WI38 (cell line): Measurements from ENCODE around the gene SHISA6.

Experiments used
- H3K4me3 ChIP-seq: 2 replicates; pipeline ENCODE4 v1.5.1; 2011; ENCODE audit warnings: low read depth, mild to moderate bottlenecking, control low read depth, low read length
- CTCF ChIP-seq: IDR thresholded peaks from 2 replicates; pipeline ENCODE4 v1.5.1; 2012; ENCODE audit warnings: low read depth, mild to moderate bottlenecking, control low read depth, low read length

SHISA6 gene

GRCh38 chr17:11336290-11336689 is 95.3 kb downstream of the SHISA6 start:
- no peak for TF ChIP-seq CTCF
- no peak overlapping the region for H3K4me3 ChIP-seq

DNA sequence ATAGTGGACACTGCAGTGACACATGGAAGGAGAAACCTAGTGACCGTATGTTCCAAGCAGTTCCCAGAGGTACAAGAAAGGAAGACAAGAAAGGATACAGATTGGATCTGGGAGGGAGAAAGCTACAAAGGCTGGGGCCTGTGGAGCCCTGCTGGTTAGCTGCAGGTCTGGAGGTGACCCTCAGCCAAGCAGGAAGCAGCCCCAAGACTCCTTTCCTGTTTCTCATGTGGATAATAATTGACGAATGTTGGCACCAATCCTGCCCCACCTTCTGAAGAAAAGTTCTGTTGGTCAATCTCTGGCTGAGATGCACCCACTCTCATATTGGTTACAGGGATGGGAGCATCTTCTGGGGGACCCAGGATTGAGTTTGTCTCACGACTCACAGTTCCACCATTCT is 99.8 kb downstream of the SHISA6 start:
- TF ChIP-seq CTCF = no peak
- no peak overlapping the region for H3K4me3 ChIP-seq

DNA sequence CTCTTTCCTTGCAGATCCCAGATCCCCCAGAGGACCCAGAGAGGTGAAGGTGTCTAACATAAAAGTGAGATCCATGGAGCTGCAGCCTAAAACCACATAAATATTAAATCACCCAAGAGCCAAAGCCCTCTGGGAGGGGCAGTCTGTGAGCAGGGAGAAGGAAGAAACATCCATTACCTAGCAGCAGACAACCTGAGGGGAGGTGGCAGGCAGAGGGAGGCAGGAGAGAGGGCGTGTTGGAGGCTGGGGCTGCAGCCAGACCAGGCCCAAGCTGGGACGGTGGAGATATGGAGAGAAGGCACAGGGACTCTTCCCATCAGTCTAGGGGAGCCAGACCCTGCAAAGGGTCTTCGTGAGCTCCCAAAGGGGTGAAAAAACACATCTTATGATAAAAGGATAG is 101.1 kb downstream of the SHISA6 start:
- no peak overlapping the region for H3K4me3 ChIP-seq
- no peak for TF ChIP-seq CTCF

DNA sequence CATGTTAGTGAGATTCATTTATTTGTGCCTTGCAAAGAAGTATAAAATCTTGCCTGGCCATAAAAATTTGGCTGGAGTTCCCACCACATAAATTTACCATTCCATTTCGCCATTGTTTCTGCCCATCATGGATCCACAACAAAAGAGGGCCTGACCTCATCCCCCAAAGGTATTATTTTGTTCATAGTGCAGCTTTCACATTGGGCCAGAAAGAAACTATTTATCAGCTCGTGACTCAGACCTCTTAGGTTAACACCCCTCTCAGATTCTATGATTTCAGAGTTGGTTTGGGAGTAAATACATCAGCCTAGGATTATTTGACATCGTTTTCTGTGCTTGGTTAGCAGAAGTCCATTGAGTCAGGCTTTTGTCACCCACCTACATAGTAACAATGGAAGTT is 108.1 kb downstream of the SHISA6 start:
- H3K4me3 ChIP-seq = no peak overlapping the region
- TF ChIP-seq CTCF = no peak

- H3K4me3 ChIP-seq = no peak overlapping the region
- TF ChIP-seq CTCF = no peak
Measured at GRCh38 chr17:11351479-11351878, 110.5 kb downstream of the SHISA6 start.

GRCh38 chr17:11353601-11354000 is 112.6 kb downstream of the SHISA6 start:
- no peak overlapping the region for H3K4me3 ChIP-seq
- TF ChIP-seq CTCF = no peak

DNA sequence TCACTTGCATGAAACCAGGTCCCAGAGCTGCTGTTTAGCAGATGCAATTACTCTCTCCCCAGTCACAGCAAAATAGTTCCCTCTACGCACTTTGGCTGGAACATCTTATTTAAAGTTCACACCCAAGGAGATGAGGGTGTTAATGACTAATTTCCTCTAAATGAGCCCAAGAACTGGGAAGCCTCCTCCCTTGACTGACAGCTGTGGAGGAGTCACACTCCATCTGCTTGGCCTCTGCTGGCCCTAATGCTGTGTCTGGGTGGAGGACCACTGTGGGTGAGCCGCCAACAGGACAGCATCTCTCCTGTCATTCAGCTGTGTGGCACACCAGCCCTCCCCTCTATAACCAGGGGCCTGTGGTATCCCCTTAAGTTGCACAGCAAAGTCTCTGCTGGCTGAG is 115.4 kb downstream of the SHISA6 start:
- TF ChIP-seq CTCF = no peak
- no peak overlapping the region for H3K4me3 ChIP-seq
